PC-9 (cell line): ENCODE measurements around the gene TBC1D2. TPM values are rescaled to one million over a fixed set of nuclear protein-coding genes. Genes with fewer than 3 reads are reported as not detected.

Experiments used
- BruUV-seq: library from RNA; stranded (reverse); fragments of 400-500 nt; replicated peaks from 2 replicates; lab custom pipeline; 2021; lab: Mats Ljungman, UMichigan
- CTCF ChIA-PET: fragments of 300-600 bp; sonication (Branson Sonifier 250); formaldehyde crosslinking; loops from one replicate; lab custom pipeline; 2022; ENCODE audit warnings: antibody characterized with exemption; lab: Charles Lee
- POLR2A ChIA-PET: fragments of 300-600 bp; sonication (Branson Sonifier 250); formaldehyde crosslinking; loops from one replicate; lab custom pipeline; 2022; ENCODE audit warnings: antibody characterized with exemption; ENCODE audit not compliant: unreplicated experiment; lab: Charles Lee
- DNase-seq, 2 experiments: peaks; one replicate each; pipeline versions ENCODE4 v3.0.0 to v3.0.0-alpha.2; 2015 to 2022; ENCODE audit warnings: mixed read lengths in 1 of 2
- H2AFZ ChIP-seq: fragments of 200-600 bp; sonication (generic); 2 replicates; pipeline ENCODE4 v1.8.1; 2017; ENCODE audit warnings: antibody characterized with exemption
- H3F3A ChIP-seq: fragments of 200-600 bp; sonication (generic); 2 replicates; pipeline ENCODE4 v1.8.1; 2017; ENCODE audit warnings: antibody characterized with exemption, mild to moderate bottlenecking, low read depth; ENCODE audit not compliant: insufficient read depth
- H3K27ac ChIP-seq: fragments of 200-600 bp; sonication (generic); 2 replicates; pipeline ENCODE4 v1.6.1; 2016; ENCODE audit warnings: mixed run types
- H3K27me3 ChIP-seq: fragments of 200-600 bp; sonication (generic); 2 replicates; pipeline ENCODE4 v1.6.1; 2016; ENCODE audit warnings: low read depth, mixed run types; ENCODE audit not compliant: insufficient read depth
- H3K36me3 ChIP-seq: fragments of 200-600 bp; sonication (generic); 2 replicates; pipeline ENCODE4 v1.6.1; 2016; ENCODE audit warnings: low read depth, mixed run types
- H3K4me1 ChIP-seq: fragments of 200-600 bp; sonication (generic); replicated peaks from 2 replicates; pipeline ENCODE4 v1.6.1; 2016; ENCODE audit warnings: mixed run types; ENCODE audit not compliant: insufficient read depth
- H3K4me2 ChIP-seq: fragments of 200-600 bp; sonication (generic); 2 replicates; pipeline ENCODE4 v1.6.1; 2017; ENCODE audit warnings: mixed run types
- H3K4me3 ChIP-seq: fragments of 200-600 bp; sonication (generic); 2 replicates; pipeline ENCODE4 v1.6.1; 2016; ENCODE audit warnings: mixed run types
- H3K79me2 ChIP-seq: fragments of 200-600 bp; sonication (generic); 2 replicates; pipeline ENCODE4 v1.6.1; 2017; ENCODE audit warnings: low read depth, mixed run types
- H3K9me2 ChIP-seq: fragments of 200-600 bp; sonication (generic); 2 replicates; pipeline ENCODE4 v1.8.1; 2017; ENCODE audit warnings: mild to moderate bottlenecking; ENCODE audit not compliant: insufficient read depth
- H3K9me3 ChIP-seq: fragments of 200-600 bp; sonication (generic); 2 replicates; pipeline ENCODE4 v1.8.1; 2016; ENCODE audit warnings: low read depth; ENCODE audit not compliant: insufficient read depth
- H4K20me1 ChIP-seq: fragments of 200-600 bp; sonication (generic); 2 replicates; pipeline ENCODE4 v1.8.1; 2017; ENCODE audit not compliant: insufficient read depth
- EZH2 ChIP-seq: fragments of 200-600 bp; sonication (generic); IDR thresholded peaks from 2 replicates; pipeline ENCODE4 v1.8.0; 2017; ENCODE audit warnings: antibody characterized with exemption, low read depth
- intact Hi-C: fragments of 100-400 bp; cut with micrococcal nuclease; formaldehyde crosslinking; loops from one replicate; pipeline ENCODE4 v1.10.0; 2022; ENCODE audit not compliant: unreplicated experiment
- total RNA-seq: library from RNA; stranded (reverse); gene quantifications from 2 replicates; pipeline ENCODE4 v1.2.3, GENCODE V29; 2021
- TF ChIP-seq, protein P1 (sequence below): fragments of 200-600 bp; sonication (generic); conservative IDR thresholded peaks from 2 replicates; pipeline ENCODE4 v1.6.1; 2017; ENCODE audit warnings: mixed run types, antibody characterized with exemption, mild to moderate bottlenecking, moderate library complexity

TBC1D2 gene
- total RNA-seq, 1 experiment from 2014 or later = 44.7 TPM

DNA sequence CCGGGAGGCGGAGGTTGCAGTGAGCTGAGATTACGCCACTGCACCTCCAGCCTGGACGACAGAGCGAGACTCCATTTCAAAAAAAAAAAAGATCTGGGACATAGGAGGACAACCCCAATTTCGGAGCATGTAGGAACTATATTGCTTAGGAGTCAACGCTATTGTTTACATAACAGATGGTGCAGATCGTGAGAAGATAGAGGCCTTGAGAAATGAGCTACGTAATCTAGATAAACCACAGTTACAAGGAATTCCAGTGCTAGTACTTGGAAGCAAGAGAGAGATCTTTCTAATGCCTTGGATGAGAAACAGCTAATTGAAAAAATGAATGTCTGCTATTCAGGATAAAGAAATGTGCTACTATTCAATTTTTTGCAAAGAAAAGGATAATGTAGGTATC, 20.3 kb downstream of the TBC1D2 start:
- POLR2A ChIA-PET = interaction anchor here (0.6 kb wide), 1 partner anchor 15 kb away, joined by 3 read pairs; no protein-coding TSS in a partner anchor
- intact Hi-C loops = no loop called here
- Histone ChIP-seq H3F3A (peaks cover 18% of the 10 kb centered on the region), H3K27ac (no peak overlapping the region), H2AFZ (no peak overlapping the region), H3K27me3 (no peaks in the 10 kb centered on the region), H3K79me2 (0 out of 2 replicates have a peak, but pooled peaks cover 6% of the 10 kb centered on the region), H3K9me2 (no peaks in the 10 kb centered on the region), H3K4me1 (peaks cover 28% of the 10 kb centered on the region), H3K9me3 (no peaks in the 10 kb centered on the region), H3K4me3 (no peak overlapping the region), H3K36me3 (peaks cover 27% of the 10 kb centered on the region), H4K20me1 (no peaks in the 10 kb centered on the region), H3K4me2 (no peak overlapping the region)
- no TSS peak for BruUV-seq
- TF ChIP-seq, protein P1, sequence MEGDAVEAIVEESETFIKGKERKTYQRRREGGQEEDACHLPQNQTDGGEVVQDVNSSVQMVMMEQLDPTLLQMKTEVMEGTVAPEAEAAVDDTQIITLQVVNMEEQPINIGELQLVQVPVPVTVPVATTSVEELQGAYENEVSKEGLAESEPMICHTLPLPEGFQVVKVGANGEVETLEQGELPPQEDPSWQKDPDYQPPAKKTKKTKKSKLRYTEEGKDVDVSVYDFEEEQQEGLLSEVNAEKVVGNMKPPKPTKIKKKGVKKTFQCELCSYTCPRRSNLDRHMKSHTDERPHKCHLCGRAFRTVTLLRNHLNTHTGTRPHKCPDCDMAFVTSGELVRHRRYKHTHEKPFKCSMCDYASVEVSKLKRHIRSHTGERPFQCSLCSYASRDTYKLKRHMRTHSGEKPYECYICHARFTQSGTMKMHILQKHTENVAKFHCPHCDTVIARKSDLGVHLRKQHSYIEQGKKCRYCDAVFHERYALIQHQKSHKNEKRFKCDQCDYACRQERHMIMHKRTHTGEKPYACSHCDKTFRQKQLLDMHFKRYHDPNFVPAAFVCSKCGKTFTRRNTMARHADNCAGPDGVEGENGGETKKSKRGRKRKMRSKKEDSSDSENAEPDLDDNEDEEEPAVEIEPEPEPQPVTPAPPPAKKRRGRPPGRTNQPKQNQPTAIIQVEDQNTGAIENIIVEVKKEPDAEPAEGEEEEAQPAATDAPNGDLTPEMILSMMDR = no peak
- TF ChIP-seq EZH2 = no peak
- DNase-seq = no peak
- CTCF ChIA-PET = interaction anchor here (1.3 kb wide), 1 partner anchor 9 kb away, joined by 3 read pairs; no protein-coding TSS in a partner anchor

DNA sequence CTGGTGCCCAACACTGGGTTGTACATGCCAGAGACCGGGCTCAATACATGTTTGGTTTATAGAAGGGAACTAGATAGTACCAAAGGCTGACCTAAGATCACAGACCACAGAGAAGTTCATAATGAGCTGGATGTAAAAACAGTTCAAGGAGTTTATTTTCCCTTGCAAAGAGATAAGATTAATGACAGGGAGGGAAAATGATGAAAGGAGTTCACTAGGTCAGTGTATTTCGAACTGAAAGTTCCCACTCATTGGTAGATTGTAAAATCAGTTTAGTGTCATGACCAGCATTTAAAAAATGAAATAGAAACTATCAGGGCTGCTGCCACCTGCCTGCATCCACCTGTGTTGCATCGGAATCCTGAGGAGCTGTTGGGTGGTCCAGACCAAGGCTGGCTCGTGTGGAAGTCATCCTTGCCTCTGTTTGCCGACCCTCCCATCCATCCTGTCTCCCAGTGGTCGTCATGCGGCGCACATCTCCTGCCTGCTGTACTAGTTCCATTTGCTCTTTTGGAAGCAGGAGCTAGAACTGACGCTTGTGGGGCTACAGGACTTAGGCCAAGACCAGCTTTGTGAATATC, 21.1 kb downstream of the TBC1D2 start:
- Histone ChIP-seq H4K20me1 (no peaks in the 10 kb centered on the region), H2AFZ (no peak overlapping the region), H3K36me3 (peaks cover 28% of the 10 kb centered on the region), H3K9me3 (no peaks in the 10 kb centered on the region), H3K4me2 (no peak overlapping the region), H3K4me1 (peaks cover 36% of the 10 kb centered on the region), H3K4me3 (no peak overlapping the region), H3K79me2 (0 out of 2 replicates have a peak, but pooled peaks cover 6% of the 10 kb centered on the region), H3K27ac (no peak overlapping the region), H3K9me2 (no peaks in the 10 kb centered on the region), H3F3A (peaks cover 22% of the 10 kb centered on the region), H3K27me3 (no peaks in the 10 kb centered on the region)
- BruUV-seq = no TSS peak
- ChIA-PET CTCF (interaction anchor here (0.5 to 1.3 kb wide), 2 partner anchors 10 to 312 kb away, joined by 3 to 11 read pairs; partner anchors contain the start of gene TRMO), POLR2A (no interaction called here)
- TF ChIP-seq EZH2 = no peak
- TF ChIP-seq, protein P1 = no peak; the same call in 1 of the 2 replicates
- no peak for DNase-seq
- intact Hi-C loops = no loop called here

DNA sequence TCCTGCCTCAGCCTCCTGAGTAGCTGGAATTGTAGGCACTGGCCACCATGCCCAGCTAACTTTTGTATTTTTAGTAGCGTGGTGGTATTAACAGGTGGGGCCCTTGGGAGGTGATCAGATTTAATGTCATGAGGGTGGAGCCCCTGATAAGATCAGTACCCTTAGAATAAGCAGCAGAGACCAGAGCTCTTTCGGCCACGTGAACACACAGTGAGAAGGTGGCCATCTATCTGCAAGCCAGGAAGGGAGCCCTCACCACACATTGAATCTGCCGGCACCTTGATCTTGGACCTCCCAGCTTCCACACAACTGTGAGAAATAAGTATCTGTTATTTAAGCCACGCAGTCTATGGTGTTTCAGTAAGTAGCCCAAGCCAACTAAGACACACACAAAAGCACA, 22.5 kb downstream of the TBC1D2 start:
- no peak for DNase-seq
- 0 out of 2 replicates have a peak, but pooled peaks cover 6% of the 10 kb centered on the region for H3K79me2 ChIP-seq
- CTCF ChIA-PET = no interaction called here
- H3F3A ChIP-seq = peaks cover 28% of the 10 kb centered on the region
- H3K27ac ChIP-seq = no peak overlapping the region
- H4K20me1 ChIP-seq = no peaks in the 10 kb centered on the region
- TF ChIP-seq, protein P1 = no peak
- no peak for TF ChIP-seq EZH2
- no peaks in the 10 kb centered on the region for H3K27me3 ChIP-seq
- BruUV-seq = no TSS peak
- intact Hi-C loops = no loop called here
- H2AFZ ChIP-seq = no peak overlapping the region
- H3K9me2 ChIP-seq = no peaks in the 10 kb centered on the region
- no peak overlapping the region for H3K4me2 ChIP-seq
- peaks cover 32% of the 10 kb centered on the region for H3K36me3 ChIP-seq
- POLR2A ChIA-PET = no interaction called here
- H3K9me3 ChIP-seq = no peaks in the 10 kb centered on the region
- no peak overlapping the region for H3K4me3 ChIP-seq
- peaks cover 50% of the 10 kb centered on the region for H3K4me1 ChIP-seq
